Esophagus muscularis mucosa (tissue), 4 donors: ENCODE measurements around the gene EEF2. TPM values are rescaled to one million over a fixed set of nuclear protein-coding genes. Genes with fewer than 3 reads are reported as not detected.

Experiments
- DNase-seq: peaks from one replicate; pipeline ENCODE4 v3.0.0-alpha.2; 2017; ENCODE audit errors: extremely low spot score
- H3K27ac ChIP-seq, 4 donors: fragments of 200-600 bp; sonication (generic); replicated peaks in 1 of 4; 1 replicate in 3 of 4; 2 replicates in 1 of 4; pipeline ENCODE4 v1.5.1; 2016 to 2019; ENCODE audit warnings: mild to moderate bottlenecking in 1 of 4
- H3K27me3 ChIP-seq, 4 donors: fragments of 200-600 bp; sonication (generic); one replicate each; pipeline versions ENCODE4 v1.5.1 to v1.6.0; 2016 to 2019
- H3K36me3 ChIP-seq, 4 donors: fragments of 200-600 bp; sonication (generic); one replicate each; pipeline ENCODE4 v1.5.1; 2016 to 2019
- H3K4me1 ChIP-seq, 4 donors: fragments of 200-600 bp; sonication (generic); one replicate each; pipeline ENCODE4 v1.5.1; 2016 to 2019
- H3K4me3 ChIP-seq, 4 donors: fragments of 200-600 bp; sonication (generic); 1 replicate in 2 of 4; 2 replicates in 2 of 4; pipeline ENCODE4 v1.5.1; 2016 to 2019; ENCODE audit warnings: mild to moderate bottlenecking in 4 of 4, moderate library complexity in 1 of 4
- H3K9me3 ChIP-seq, 4 donors: fragments of 200-600 bp; sonication (generic); 1 replicate in 3 of 4; 2 replicates in 1 of 4; pipeline ENCODE4 v1.5.1; 2016 to 2019
- CTCF ChIP-seq, 3 experiments: fragments of 200-600 bp in 2 of 3; fragments of 450-650 bp in 1 of 3; sonication (generic) in 2 of 3; IDR thresholded peaks; one replicate each; pipeline ENCODE4 v1.5.1; 2017 to 2019; ENCODE audit warnings: antibody characterized with exemption in 3 of 3, mild to moderate bottlenecking in 2 of 3, moderate library complexity in 1 of 3
- EP300 ChIP-seq: sonication (generic); formaldehyde crosslinking; IDR thresholded peaks from one replicate; pipeline ENCODE4 v1.6.1; 2017; ENCODE audit warnings: antibody characterized with exemption
- POLR2A ChIP-seq: fragments of 450-650 bp; IDR thresholded peaks from one replicate; pipeline ENCODE4 v1.6.1; 2017; ENCODE audit warnings: antibody characterized with exemption, moderate library complexity, mild to moderate bottlenecking, low read depth
- POLR2AphosphoS5 ChIP-seq, 2 donors: sonication (generic); formaldehyde crosslinking; IDR thresholded peaks; one replicate each; pipeline ENCODE4 v1.6.1; 2017; ENCODE audit warnings: antibody characterized with exemption in 2 of 2
- WGBS: methylation state at CpG from one replicate; pipeline ENCODE4 v1.1.5; 2018; 5-methylcytosine and 5-hydroxymethylcytosine counted together
- intact Hi-C: fragments of 100-400 bp; cut with DNase I; formaldehyde crosslinking; loops from one replicate; pipeline ENCODE4 v1.15.1; 2023
- total RNA-seq, 4 donors: library from RNA; depleted of rRNA; stranded (reverse); fragments of >200 nt; gene quantifications; one replicate each; pipeline versions ENCODE4 v1.1.0 to v1.2.1, GENCODE V29; 2016

EEF2 gene
- total RNA-seq, 4 donors from 2014 or later: 2,280 to 3,286 (median 2,635) TPM

- intact Hi-C loops: loop anchor here (5.0 kb wide), 1 partner anchor 41 kb away; no protein-coding TSS in a partner anchor
- Histone ChIP-seq H3K9me3 (no peaks in the 10 kb centered on the region), H3K4me3 (no peak overlapping the region), H3K27me3 (no peaks in the 10 kb centered on the region), H3K27ac (peak overlapping the region; percentile 72 to 84 (median 74)), H3K36me3 (peaks cover 14 to 44% (median 29%) of the 10 kb centered on the region in 4 donors), H3K4me1 (peaks cover 46 to 92% (median 79%) of the 10 kb centered on the region in 4 donors)
- DNase-seq: no peak
- no peak for TF ChIP-seq CTCF (IDR thresholded peaks at IDR 0.05)
- no peak for TF ChIP-seq POLR2A
- no peak for TF ChIP-seq EP300
- no peak for TF ChIP-seq POLR2AphosphoS5 (IDR thresholded peaks at IDR 0.05)
- WGBS: 65% methylated on average over 8 of the region's 12 CpGs
Observed at GRCh38 chr19:4016486-4016885, 31.2 kb upstream of the EEF2 start.

GRCh38 chr19:4015705-4016402 is 30.6 kb upstream of the EEF2 start:
- Histone ChIP-seq H3K27me3 (no peaks in the 10 kb centered on the region), H3K27ac (peak overlapping the region; percentile 72 to 84 (median 74)), H3K9me3 (no peaks in the 10 kb centered on the region), H3K4me3 (peak overlapping the region; percentile 20 to 41 (median 34)), H3K36me3 (peaks cover 14 to 44% (median 32%) of the 10 kb centered on the region in 4 donors), H3K4me1 (peaks cover 52 to 92% (median 85%) of the 10 kb centered on the region in 4 donors)
- no peak for DNase-seq
- TF ChIP-seq POLR2AphosphoS5 (IDR thresholded peaks at IDR 0.05): peak in 1 of 2 donors; percentile 49
- TF ChIP-seq POLR2A: no peak
- TF ChIP-seq EP300: no peak
- no peak for TF ChIP-seq CTCF (IDR thresholded peaks at IDR 0.05)
- intact Hi-C loops: loop anchor here (5.0 kb wide), 1 partner anchor 41 kb away; no protein-coding TSS in a partner anchor
- 48% methylated on average over 5 of the region's 37 CpGs for WGBS

- no peaks in the 10 kb centered on the region for H3K9me3 ChIP-seq
- H3K36me3 ChIP-seq: peaks cover 14 to 44% (median 34%) of the 10 kb centered on the region in 4 donors
- peak overlapping the region; percentile 20 to 41 (median 34) for H3K4me3 ChIP-seq
- TF ChIP-seq POLR2AphosphoS5 (IDR thresholded peaks at IDR 0.05): peak; percentile 36 to 44
- no peak for TF ChIP-seq CTCF (IDR thresholded peaks at IDR 0.05)
- no peak for TF ChIP-seq POLR2A
- no peak for TF ChIP-seq EP300
- DNase-seq: no peak
- intact Hi-C loops: loop anchor here (5.0 kb wide), 1 partner anchor 42 kb away; no protein-coding TSS in a partner anchor
- peak overlapping the region; percentile 72 to 84 (median 74) for H3K27ac ChIP-seq
- peaks cover 62 to 92% (median 88%) of the 10 kb centered on the region in 4 donors for H3K4me1 ChIP-seq
- WGBS: 59% methylated on average over 23 of the region's 25 CpGs
- H3K27me3 ChIP-seq: no peaks in the 10 kb centered on the region
Observed at GRCh38 chr19:4014541-4015491, 29.6 kb upstream of the EEF2 start.

- TF ChIP-seq POLR2AphosphoS5 (IDR thresholded peaks at IDR 0.05): no peak
- Histone ChIP-seq H3K4me3 (no peak overlapping the region), H3K9me3 (no peaks in the 10 kb centered on the region), H3K36me3 (peaks cover 14 to 44% (median 34%) of the 10 kb centered on the region in 4 donors), H3K4me1 (peaks cover 70 to 92% (median 89%) of the 10 kb centered on the region in 4 donors), H3K27me3 (no peaks in the 10 kb centered on the region), H3K27ac (peak overlapping the region; percentile 72 to 84 (median 74))
- no peak for DNase-seq
- WGBS: 85% methylated on average over 12 of the region's 20 CpGs
- intact Hi-C loops: no loop called here
Observed at GRCh38 chr19:4013886-4014540, 28.8 kb upstream of the EEF2 start.
